Stimulated activated memory B cell treated with anti-CD40 and anti-IgM and Interleukin-4, amounts not matched to agents 10 μg/mL and 1 μg/mL and 100 μg/mL, for 72 hours (primary cell): Measurements from ENCODE around the gene APH1A.
A peak's percentile ranks its signal among the peaks of the same experiment; 100 is the strongest.
"Not testable (repeated sequence)": the region's sequence is repeated elsewhere in the genome, so short reads cannot be mapped to it uniquely, and the experiment has no call there.

ENCODE experiments used
- ATAC-seq: fragments of 150-1000 bp; cut with Tn5 transposase; 2 replicates; pipeline ENCODE4 v1.10.0; 2021
- H3K27ac Mint-ChIP-seq: one replicate; pipeline ENCODE4 v1.8.0; 2022; ENCODE audit warnings: mild to moderate bottlenecking, mixed read lengths
- H3K27me3 Mint-ChIP-seq: one replicate; pipeline ENCODE4 v1.8.0; 2022; ENCODE audit warnings: mixed read lengths
- H3K36me3 Mint-ChIP-seq: one replicate; pipeline ENCODE4 v1.8.0; 2022; ENCODE audit warnings: mixed read lengths
- H3K4me1 Mint-ChIP-seq: one replicate; pipeline ENCODE4 v1.8.0; 2022; ENCODE audit warnings: mixed read lengths
- H3K4me3 Mint-ChIP-seq: one replicate; pipeline ENCODE4 v1.8.0; 2022; ENCODE audit warnings: mild to moderate bottlenecking, moderate library complexity, mixed read lengths
- H3K9me3 Mint-ChIP-seq: one replicate; pipeline ENCODE4 v1.8.0; 2022; ENCODE audit warnings: mixed read lengths

The APH1A gene

GRCh38 chr1:150268705-150269403, at the start of gene APH1A:
Gene APH1A (minus strand): TSS chr1:150269016. CDS start chr1:150268810, 206 bp downstream.
- peaks cover 29% of the 10 kb centered on the region for H3K4me1 Mint-ChIP-seq

GRCh38 chr1:150314691-150315090, 45.9 kb upstream of the APH1A start:
- H3K27ac Mint-ChIP-seq = peak overlapping the region; percentile 14
- H3K4me3 Mint-ChIP-seq, H3K27me3 Mint-ChIP-seq, H3K9me3 Mint-ChIP-seq, ATAC-seq, H3K4me1 Mint-ChIP-seq, H3K36me3 Mint-ChIP-seq: not testable (repeated sequence)

More at GRCh38 chr1:150268705-150269403, at the start of gene APH1A:
- H3K9me3 Mint-ChIP-seq = no peaks in the 10 kb centered on the region
- peak within 1 kb of the TSS; percentile 99 for H3K27ac Mint-ChIP-seq
- peak within 1 kb of the TSS; percentile 90 for H3K4me3 Mint-ChIP-seq
- H3K36me3 Mint-ChIP-seq = peaks cover 24% of the 10 kb centered on the region
- peak; percentile 99 for ATAC-seq
- H3K27me3 Mint-ChIP-seq = no peaks in the 10 kb centered on the region

GRCh38 chr1:150311762-150312161, 42.9 kb upstream of the APH1A start:
- no peaks in the 10 kb centered on the region for H3K9me3 Mint-ChIP-seq
- peaks cover 29% of the 10 kb centered on the region for H3K36me3 Mint-ChIP-seq
- ATAC-seq = no peak
- H3K27ac Mint-ChIP-seq = no peak overlapping the region
- no peaks in the 10 kb centered on the region for H3K27me3 Mint-ChIP-seq
- no peaks in the 10 kb centered on the region for H3K4me1 Mint-ChIP-seq
- no peak overlapping the region for H3K4me3 Mint-ChIP-seq

- Mint-ChIP-seq H3K9me3 (no peaks in the 10 kb centered on the region), H3K27ac (no peak overlapping the region), H3K4me3 (no peak overlapping the region), H3K4me1 (no peaks in the 10 kb centered on the region), H3K27me3 (no peaks in the 10 kb centered on the region), H3K36me3 (peaks cover 38% of the 10 kb centered on the region)
- no peak for ATAC-seq
These were observed 41.1 kb upstream of the APH1A start for GRCh38 chr1:150309758-150310508.

- ATAC-seq, H3K9me3 Mint-ChIP-seq, H3K4me1 Mint-ChIP-seq, H3K27ac Mint-ChIP-seq, H3K27me3 Mint-ChIP-seq, H3K4me3 Mint-ChIP-seq: not testable (repeated sequence)
- peaks cover 42% of the 10 kb centered on the region for H3K36me3 Mint-ChIP-seq
These were observed 39.8 kb upstream of the APH1A start for GRCh38 chr1:150308585-150308984.

- Mint-ChIP-seq H3K27me3 (no peaks in the 10 kb centered on the region), H3K36me3 (peaks cover 61% of the 10 kb centered on the region), H3K4me3 (no peak overlapping the region), H3K4me1 (no peaks in the 10 kb centered on the region), H3K9me3 (no peaks in the 10 kb centered on the region), H3K27ac (no peak overlapping the region)
- no peak for ATAC-seq
These were observed 34.1 kb upstream of the APH1A start for GRCh38 chr1:150302902-150303301.

- no peaks in the 10 kb centered on the region for H3K27me3 Mint-ChIP-seq
- no peaks in the 10 kb centered on the region for H3K4me1 Mint-ChIP-seq
- H3K36me3 Mint-ChIP-seq = peaks cover 59% of the 10 kb centered on the region
- H3K9me3 Mint-ChIP-seq = no peaks in the 10 kb centered on the region
- no peak overlapping the region for H3K27ac Mint-ChIP-seq
- no peak for ATAC-seq
- no peak overlapping the region for H3K4me3 Mint-ChIP-seq
These were observed 33.5 kb upstream of the APH1A start for GRCh38 chr1:150302338-150302737.

- Mint-ChIP-seq H3K4me3 (no peak overlapping the region), H3K27me3 (no peaks in the 10 kb centered on the region), H3K36me3 (peaks cover 59% of the 10 kb centered on the region), H3K9me3 (no peaks in the 10 kb centered on the region), H3K4me1 (peaks cover 14% of the 10 kb centered on the region), H3K27ac (no peak overlapping the region)
- no peak for ATAC-seq
These were observed 30.9 kb upstream of the APH1A start for GRCh38 chr1:150299716-150300115.

- no peak overlapping the region for H3K27ac Mint-ChIP-seq
These were observed 26.7 kb upstream of the APH1A start for GRCh38 chr1:150295476-150295875.

GRCh38 chr1:150293433-150294253, 24.8 kb upstream of the APH1A start, which contains the start of gene MRPS21:
Gene MRPS21 (plus strand): TSS chr1:150293861. CDS start chr1:150294367, 506 bp downstream.
- peak within 1 kb of the TSS; percentile 92 for H3K4me3 Mint-ChIP-seq

More at GRCh38 chr1:150295476-150295875, 26.7 kb upstream of the APH1A start:
- Mint-ChIP-seq H3K9me3 (no peaks in the 10 kb centered on the region), H3K4me1 (peaks cover 26% of the 10 kb centered on the region), H3K4me3 (no peak overlapping the region), H3K27me3 (no peaks in the 10 kb centered on the region), H3K36me3 (peaks cover 35% of the 10 kb centered on the region)
- ATAC-seq = no peak

GRCh38 chr1:150288822-150289221, 20.0 kb upstream of the APH1A start:
- Mint-ChIP-seq H3K27ac (no peak overlapping the region), H3K4me1 (peaks cover 11% of the 10 kb centered on the region), H3K9me3 (no peaks in the 10 kb centered on the region), H3K36me3 (no peaks in the 10 kb centered on the region), H3K27me3 (no peaks in the 10 kb centered on the region), H3K4me3 (no peak overlapping the region)
- ATAC-seq = no peak

More at GRCh38 chr1:150293433-150294253, 24.8 kb upstream of the APH1A start, which contains the start of gene MRPS21:
- peak; percentile 99 for ATAC-seq
- Mint-ChIP-seq H3K4me1 (peaks cover 26% of the 10 kb centered on the region), H3K36me3 (peaks cover 25% of the 10 kb centered on the region), H3K9me3 (no peaks in the 10 kb centered on the region), H3K27ac (peak within 1 kb of the TSS; percentile 95), H3K27me3 (no peaks in the 10 kb centered on the region)

GRCh38 chr1:150288382-150288781, 19.6 kb upstream of the APH1A start:
- no peaks in the 10 kb centered on the region for H3K9me3 Mint-ChIP-seq
- H3K27me3 Mint-ChIP-seq = no peaks in the 10 kb centered on the region
- H3K4me3 Mint-ChIP-seq = no peak overlapping the region
- H3K4me1 Mint-ChIP-seq = peaks cover 7% of the 10 kb centered on the region
- no peak overlapping the region for H3K27ac Mint-ChIP-seq
- ATAC-seq = no peak
- no peaks in the 10 kb centered on the region for H3K36me3 Mint-ChIP-seq

- H3K36me3 Mint-ChIP-seq = no peaks in the 10 kb centered on the region
- no peaks in the 10 kb centered on the region for H3K9me3 Mint-ChIP-seq
- no peaks in the 10 kb centered on the region for H3K27me3 Mint-ChIP-seq
- no peak for ATAC-seq
- no peak overlapping the region for H3K27ac Mint-ChIP-seq
- H3K4me3 Mint-ChIP-seq = no peak overlapping the region
- H3K4me1 Mint-ChIP-seq = peaks cover 22% of the 10 kb centered on the region
These were observed 14.4 kb upstream of the APH1A start for GRCh38 chr1:150283260-150283659.

- ATAC-seq = no peak
- H3K36me3 Mint-ChIP-seq = no peaks in the 10 kb centered on the region
- H3K27ac Mint-ChIP-seq = peak overlapping the region; percentile 68
- no peaks in the 10 kb centered on the region for H3K9me3 Mint-ChIP-seq
- no peaks in the 10 kb centered on the region for H3K27me3 Mint-ChIP-seq
- H3K4me3 Mint-ChIP-seq = peak overlapping the region; percentile 87
- peaks cover 22% of the 10 kb centered on the region for H3K4me1 Mint-ChIP-seq
These were observed 13.7 kb upstream of the APH1A start for GRCh38 chr1:150282558-150282958.
